ENCODE measurements around the gene MAN1A1.

GRCh38 chr6:119200512-119201175 lies 148.9 kb downstream of the MAN1A1 start:
- TF ChIP-seq CTCF (IDR thresholded peaks at IDR 0.05; ENCODE audit: insufficient read depth, low read length, poor library complexity, severe bottlenecking): no peak
- TF ChIP-seq EZH2phosphoT487 (conservative IDR thresholded peaks at IDR 0.05; ENCODE audit: low read length): no peak

All from SU-DHL-6 (cell line).